Ascending aorta (tissue), 2 donors: ENCODE measurements around the gene ARMC10. TPM values are rescaled to one million over a fixed set of nuclear protein-coding genes. Genes with fewer than 3 reads are reported as not detected.
A peak's percentile ranks its signal among the peaks of the same experiment; 100 is the strongest.

Source experiments
- DNase-seq, 2 donors: peaks; one replicate each; pipeline ENCODE4 v3.0.0-alpha.2; 2019; ENCODE audit warnings: low spot score in 2 of 2
- H3K27ac ChIP-seq, 2 donors: fragments of 200-600 bp; sonication (generic); one replicate each; pipeline ENCODE4 v1.5.1; 2016 to 2017; ENCODE audit warnings: mild to moderate bottlenecking in 1 of 2
- H3K27me3 ChIP-seq: fragments of 200-600 bp; sonication (generic); one replicate; pipeline ENCODE4 v1.5.1; 2017
- H3K36me3 ChIP-seq, 2 donors: fragments of 200-600 bp; sonication (generic); one replicate each; pipeline ENCODE4 v1.5.1; 2016
- H3K4me1 ChIP-seq, 2 donors: fragments of 200-600 bp; sonication (generic); one replicate each; pipeline ENCODE4 v1.5.1; 2016 to 2017; ENCODE audit warnings: mild to moderate bottlenecking in 1 of 2
- H3K4me3 ChIP-seq, 2 donors: fragments of 200-600 bp; sonication (generic); one replicate each; pipeline ENCODE4 v1.5.1; 2016 to 2017; ENCODE audit warnings: mild to moderate bottlenecking in 1 of 2
- H3K9me3 ChIP-seq, 2 donors: fragments of 200-600 bp; sonication (generic); one replicate each; pipeline ENCODE4 v1.5.1; 2016
- CTCF ChIP-seq, 3 experiments: fragments of 200-600 bp in 2 of 3; fragments of 450-650 bp in 1 of 3; sonication (generic) in 2 of 3; IDR thresholded peaks; one replicate each; pipeline ENCODE4 v1.5.1; 2016 to 2019; ENCODE audit warnings: antibody characterized with exemption in 3 of 3, mild to moderate bottlenecking in 1 of 3, moderate library complexity in 1 of 3
- intact Hi-C: fragments of 100-400 bp; cut with DNase I; formaldehyde crosslinking; loops from one replicate; pipeline ENCODE4 v1.15.1; 2023
- total RNA-seq: library from RNA; depleted of rRNA; stranded (reverse); fragments of >200 nt; gene quantifications from one replicate; pipeline ENCODE4 v1.1.0, GENCODE V29; 2016

ARMC10 gene
- total RNA-seq, 1 donor from 2014 or later: 66.4 TPM

- DNase-seq: no peak
- TF ChIP-seq CTCF (IDR thresholded peaks at IDR 0.05): peak in 1 of 3 experiments; percentile 38
- Histone ChIP-seq H3K4me1 (no peaks in the 10 kb centered on the region), H3K27ac (no peak overlapping the region), H3K9me3 (no peaks in the 10 kb centered on the region), H3K36me3 (no peaks in the 10 kb centered on the region), H3K4me3 (no peak overlapping the region), H3K27me3 (no peaks in the 10 kb centered on the region)
- intact Hi-C loops: no loop called here
These were observed 9.3 kb upstream of the ARMC10 start for GRCh38 chr7:103065667-103066066.

DNA sequence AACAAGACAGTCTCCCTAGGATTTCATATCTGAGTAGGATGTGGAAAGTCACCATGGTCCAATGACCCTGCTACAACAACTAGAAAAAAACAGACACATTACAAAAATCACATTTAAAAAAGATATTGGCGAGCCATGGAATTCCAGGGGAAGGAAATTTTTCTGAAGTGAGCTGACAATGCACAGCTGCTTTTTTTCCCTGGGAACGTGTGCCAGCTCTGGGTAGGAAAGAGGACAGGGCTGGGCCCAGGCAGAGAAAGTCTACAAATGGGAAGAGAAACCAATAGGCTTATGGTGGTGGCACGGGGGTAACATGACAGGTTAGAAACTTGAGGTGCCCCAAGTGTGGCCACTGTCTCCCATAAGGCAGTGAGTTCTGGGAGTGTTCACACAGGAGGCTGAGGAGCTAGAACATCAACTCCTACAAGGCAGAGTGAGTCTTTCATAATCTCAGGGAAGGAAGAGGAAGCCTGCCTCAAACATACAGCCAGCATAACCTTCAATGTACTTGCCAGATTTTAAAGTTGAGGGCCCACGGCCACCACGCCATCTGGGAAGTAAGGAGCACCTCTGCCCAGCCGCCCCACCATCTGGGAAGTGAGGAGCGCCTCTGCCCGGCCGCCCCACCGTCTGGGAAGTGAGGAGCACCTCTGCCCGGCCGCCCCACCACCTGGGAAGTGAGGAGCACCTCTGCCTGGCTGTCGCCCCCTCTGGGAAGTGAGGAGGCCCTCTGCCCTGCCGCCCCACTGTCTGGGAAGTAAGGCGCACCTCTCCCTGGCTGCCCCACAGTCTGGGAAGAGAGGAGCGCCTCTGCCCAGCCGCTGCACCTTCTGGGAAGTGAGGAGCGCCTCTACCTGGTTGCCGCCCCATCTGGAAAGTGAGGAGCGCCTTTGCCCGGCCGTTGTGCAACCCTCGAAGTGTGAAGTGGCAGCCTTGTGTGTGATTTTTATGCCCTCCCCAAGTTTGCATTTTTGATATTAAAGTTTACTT, 6.2 kb upstream of the ARMC10 start:
- DNase-seq: no peak
- H3K27me3 ChIP-seq: no peaks in the 10 kb centered on the region
- no peak for TF ChIP-seq CTCF (IDR thresholded peaks at IDR 0.05)
- H3K36me3 ChIP-seq: no peaks in the 10 kb centered on the region
- peaks cover 0 to 2% of the 10 kb centered on the region in 2 donors for H3K4me1 ChIP-seq
- H3K9me3 ChIP-seq: no peaks in the 10 kb centered on the region
- H3K4me3 ChIP-seq: no peak overlapping the region
- intact Hi-C loops: no loop called here
- H3K27ac ChIP-seq: no peak overlapping the region

GRCh38 chr7:103071000-103071399, 3.9 kb upstream of the ARMC10 start:
- intact Hi-C loops: loop anchor here (5.0 kb wide), 2 partner anchors 179 to 324 kb away; partner anchors contain the start of gene FAM185A
- Histone ChIP-seq H3K27me3 (no peaks in the 10 kb centered on the region), H3K27ac (no peak overlapping the region), H3K4me1 (peaks cover 0 to 7% of the 10 kb centered on the region in 2 donors), H3K4me3 (no peak overlapping the region), H3K9me3 (no peaks in the 10 kb centered on the region), H3K36me3 (no peaks in the 10 kb centered on the region)
- no peak for TF ChIP-seq CTCF (IDR thresholded peaks at IDR 0.05)
- DNase-seq: no peak

- H3K27me3 ChIP-seq: no peaks in the 10 kb centered on the region
- peak overlapping the region; percentile 93 to 97 for H3K27ac ChIP-seq
- no peaks in the 10 kb centered on the region for H3K9me3 ChIP-seq
- intact Hi-C loops: loop anchor here (1.0 to 5.0 kb wide), 4 partner anchors 75 to 327 kb away; partner anchors contain the start of genes FAM185A and NAPEPLD
- DNase-seq: no peak
- no peaks in the 10 kb centered on the region for H3K36me3 ChIP-seq
- H3K4me3 ChIP-seq: peak overlapping the region; percentile 81 to 92
- TF ChIP-seq CTCF (IDR thresholded peaks at IDR 0.05): no peak
- H3K4me1 ChIP-seq: peaks cover 0 to 13% of the 10 kb centered on the region in 2 donors
These were observed 886 bp upstream of the ARMC10 start for GRCh38 chr7:103073989-103074518.

GRCh38 chr7:103075337-103075918, 488 bp downstream of the ARMC10 start:
- H3K36me3 ChIP-seq: no peaks in the 10 kb centered on the region
- H3K4me3 ChIP-seq: peak overlapping the region; percentile 81 to 92
- H3K27me3 ChIP-seq: no peaks in the 10 kb centered on the region
- H3K27ac ChIP-seq: peak overlapping the region; percentile 93 to 97
- intact Hi-C loops: loop anchor here (2.0 kb wide), 1 partner anchor 85 kb away; no protein-coding TSS in a partner anchor
- TF ChIP-seq CTCF (IDR thresholded peaks at IDR 0.05): no peak
- H3K4me1 ChIP-seq: peaks cover 0 to 13% of the 10 kb centered on the region in 2 donors
- H3K9me3 ChIP-seq: no peaks in the 10 kb centered on the region
- peak; percentile 12 to 84 for DNase-seq
